H9 (cell line): Measurements from ENCODE around the gene EFCAB11. TPM values are rescaled to one million over a fixed set of nuclear protein-coding genes. Genes with fewer than 3 reads are reported as not detected.

Experiments used
- DNase-seq: peaks from one replicate; pipeline ENCODE4 v3.0.0-alpha.2; 2017
- H2AFZ ChIP-seq: one replicate; pipeline ENCODE4 v1.6.1; 2013; ENCODE audit warnings: mild to moderate bottlenecking, low read length, control low read depth, moderate library complexity
- H2AK5ac ChIP-seq: 2 replicates; pipeline ENCODE4 v1.6.1; 2013; ENCODE audit warnings: low read length, control low read depth, mixed read lengths; ENCODE audit not compliant: insufficient read length
- H2BK120ac ChIP-seq: one replicate; pipeline ENCODE4 v1.6.1; 2013; ENCODE audit warnings: low read depth, mild to moderate bottlenecking, low read length, control low read depth, inconsistent platforms; ENCODE audit not compliant: poor library complexity, severe bottlenecking
- H2BK12ac ChIP-seq: 2 replicates; pipeline ENCODE4 v1.6.1; 2013; ENCODE audit warnings: low read length, control low read depth, mixed read lengths, low read depth; ENCODE audit not compliant: insufficient read length
- H2BK15ac ChIP-seq: 2 replicates; pipeline ENCODE4 v1.6.1; 2013; ENCODE audit warnings: low read depth, low read length, control low read depth
- H2BK20ac ChIP-seq: one replicate; pipeline ENCODE4 v1.6.1; 2013; ENCODE audit warnings: low read depth, mild to moderate bottlenecking, low read length, control low read depth, inconsistent platforms; ENCODE audit not compliant: poor library complexity, severe bottlenecking
- H2BK5ac ChIP-seq: 2 replicates; pipeline ENCODE4 v1.6.1; 2013; ENCODE audit warnings: low read length, control low read depth, mixed read lengths; ENCODE audit not compliant: insufficient read length
- H3K14ac ChIP-seq: 2 replicates; pipeline ENCODE4 v1.6.1; 2013; ENCODE audit warnings: low read length, control low read depth; ENCODE audit not compliant: insufficient read depth
- H3K18ac ChIP-seq: 2 replicates; pipeline ENCODE4 v1.6.1; 2013; ENCODE audit warnings: low read depth, mild to moderate bottlenecking, mixed read lengths, low read length, control low read depth; ENCODE audit not compliant: insufficient read length
- H3K23ac ChIP-seq: 2 replicates; pipeline ENCODE4 v1.6.1; 2013; ENCODE audit warnings: low read length, control low read depth, mixed read lengths, low read depth; ENCODE audit not compliant: insufficient read length
- H3K23me2 ChIP-seq: 2 replicates; pipeline ENCODE4 v1.6.1; 2013; ENCODE audit warnings: low read depth, mild to moderate bottlenecking, mixed read lengths, low read length, control low read depth; ENCODE audit not compliant: insufficient read length, poor library complexity, severe bottlenecking
- H3K27ac ChIP-seq: 2 replicates; pipeline ENCODE4 v1.5.1; 2013; ENCODE audit warnings: low read length, control low read depth, mixed read lengths, low read depth; ENCODE audit not compliant: insufficient read length
- H3K27me3 ChIP-seq: 2 replicates; pipeline ENCODE4 v1.6.1; 2013; ENCODE audit warnings: low read length, control low read depth, inconsistent platforms; ENCODE audit not compliant: insufficient read depth
- H3K4ac ChIP-seq: 2 replicates; pipeline ENCODE4 v1.6.1; 2013; ENCODE audit warnings: low read depth, mild to moderate bottlenecking, control low read depth, inconsistent platforms, low read length, moderate library complexity
- H3K4me1 ChIP-seq: 2 replicates; pipeline ENCODE4 v1.6.1; 2013; ENCODE audit warnings: low read length, control low read depth, inconsistent platforms; ENCODE audit not compliant: insufficient read depth
- H3K4me2 ChIP-seq: 2 replicates; pipeline ENCODE4 v1.6.1; 2013; ENCODE audit warnings: low read length, control low read depth, mixed read lengths; ENCODE audit not compliant: insufficient read length, insufficient read depth
- H3K56ac ChIP-seq: 2 replicates; pipeline ENCODE4 v1.6.1; 2013; ENCODE audit warnings: low read depth, mild to moderate bottlenecking, mixed read lengths, low read length, control low read depth; ENCODE audit not compliant: insufficient read length
- H3K79me1 ChIP-seq: 2 replicates; pipeline ENCODE4 v1.6.1; 2013; ENCODE audit warnings: low read depth, mild to moderate bottlenecking, moderate library complexity, low read length, control low read depth, inconsistent platforms; ENCODE audit not compliant: insufficient read depth, poor library complexity, severe bottlenecking
- H3K79me2 ChIP-seq: 2 replicates; pipeline ENCODE4 v1.6.1; 2013; ENCODE audit warnings: low read length, control low read depth, inconsistent platforms; ENCODE audit not compliant: insufficient read depth
- H3K9ac ChIP-seq: 2 replicates; pipeline ENCODE4 v1.6.1; 2013; ENCODE audit warnings: low read length, control low read depth, mixed read lengths; ENCODE audit not compliant: insufficient read length; ENCODE audit errors: extremely low read depth
- H3K9me3 ChIP-seq: one replicate; pipeline ENCODE4 v1.6.1; 2013; ENCODE audit warnings: low read depth, low read length, inconsistent platforms; ENCODE audit not compliant: control insufficient read depth
- H3T11ph ChIP-seq: one replicate; pipeline ENCODE4 v1.6.1; 2013; ENCODE audit warnings: mild to moderate bottlenecking, low read length, control low read depth, inconsistent platforms
- H4K20me1 ChIP-seq: one replicate; pipeline ENCODE4 v1.6.1; 2013; ENCODE audit not compliant: control insufficient read depth, insufficient read length, insufficient read depth
- H4K5ac ChIP-seq: 2 replicates; pipeline ENCODE4 v1.6.1; 2013; ENCODE audit warnings: low read depth, mild to moderate bottlenecking, mixed read lengths, low read length, control low read depth; ENCODE audit not compliant: insufficient read length
- H4K8ac ChIP-seq: replicated peaks from 2 replicates; pipeline ENCODE4 v1.6.1; 2013; ENCODE audit warnings: low read length, control low read depth, mixed read lengths, low read depth; ENCODE audit not compliant: insufficient read length
- H4K91ac ChIP-seq: 2 replicates; pipeline ENCODE4 v1.6.1; 2013; ENCODE audit warnings: low read depth, mild to moderate bottlenecking, moderate library complexity, mixed read lengths, low read length, control low read depth; ENCODE audit not compliant: insufficient read length
- H3K27ac Mint-ChIP-seq, 3 experiments: 2 replicates in 2 of 3; 3 replicates in 1 of 3; pipeline ENCODE4 v1.8.0; 2020 to 2021; ENCODE audit warnings: mixed read lengths in 3 of 3, mild to moderate bottlenecking in 1 of 3, moderate library complexity in 1 of 3
- H3K27me3 Mint-ChIP-seq: 2 replicates; pipeline ENCODE4 v1.8.0; 2021; ENCODE audit warnings: low read depth, mild to moderate bottlenecking, moderate library complexity, mixed read lengths
- H3K36me3 Mint-ChIP-seq, 3 experiments: 2 replicates in 2 of 3; 3 replicates in 1 of 3; pipeline ENCODE4 v1.8.0; 2020 to 2021; ENCODE audit warnings: low read depth in 3 of 3, mixed read lengths in 3 of 3; ENCODE audit not compliant: insufficient read depth in 1 of 3
- H3K4me1 Mint-ChIP-seq, 2 experiments: 2 replicates each; pipeline ENCODE4 v1.8.0; 2020; ENCODE audit warnings: mixed read lengths in 2 of 2
- H3K4me3 Mint-ChIP-seq, 2 experiments: 2 replicates in 1 of 2; 3 replicates in 1 of 2; pipeline ENCODE4 v1.8.0; 2020 to 2021; ENCODE audit warnings: mild to moderate bottlenecking in 2 of 2, mixed read lengths in 2 of 2, moderate library complexity in 1 of 2
- H3K9me3 Mint-ChIP-seq, 2 experiments: 2 replicates in 1 of 2; 3 replicates in 1 of 2; pipeline ENCODE4 v1.8.0; 2020; ENCODE audit warnings: mild to moderate bottlenecking in 2 of 2, mixed read lengths in 2 of 2, moderate library complexity in 1 of 2
- CTCF ChIP-seq: fragments of 200-600 bp; sonication (generic); conservative IDR thresholded peaks from 3 replicates; pipeline ENCODE4 v1.8.0; 2021; ENCODE audit warnings: antibody characterized with exemption, mild to moderate bottlenecking
- WGBS: extraction: QIAGEN DNeasy Blood & Tissue Kit; methylation state at CpG from one replicate; pipeline ENCODE4 v1.1.7; 2013; ENCODE audit warnings: missing lambda C conversion rate, low lambda C conversion rate, mixed read lengths; ENCODE audit not compliant: insufficient read length; ENCODE audit errors: extremely low coverage; 5-methylcytosine and 5-hydroxymethylcytosine counted together
- total RNA-seq: library from RNA; stranded (reverse); gene quantifications from 2 replicates; pipeline ENCODE4 v1.2.1, GENCODE V29; 2021

The EFCAB11 gene
- total RNA-seq, 1 experiment from 2014 or later, result 17.4 TPM

DNA sequence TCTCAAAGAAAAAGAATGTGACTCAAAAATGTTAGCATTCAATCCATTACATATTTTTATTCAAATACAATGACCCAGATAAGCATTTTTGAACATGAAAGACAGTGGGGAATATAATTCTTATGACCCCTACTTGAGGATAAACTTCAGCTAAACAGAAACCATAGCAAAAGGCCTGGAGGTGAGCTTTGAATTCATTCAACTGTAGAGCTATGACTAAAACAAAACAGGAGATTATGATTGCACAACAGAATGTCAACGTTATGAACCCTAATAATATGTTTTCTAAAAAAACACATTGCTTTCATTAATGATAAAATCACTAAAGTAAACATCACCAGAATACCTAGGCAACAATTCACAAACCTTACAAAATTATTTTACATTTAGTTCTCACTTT is 27.8 kb downstream of the EFCAB11 start:
- Mint-ChIP-seq H3K36me3 (peaks cover 0 to 3% (median 1%) of the 10 kb centered on the region in 3 experiments; a peak in 2 of 7 replicates), H3K27ac (no peak overlapping the region), H3K9me3 (no peaks in the 10 kb centered on the region), H3K4me3 (no peak overlapping the region), H3K27me3 (no peaks in the 10 kb centered on the region), H3K4me1 (peaks cover 6 to 7% of the 10 kb centered on the region in 2 experiments)
- H2BK12ac ChIP-seq, result no peak overlapping the region
- DNase-seq, result no peak
- H3K27me3 ChIP-seq, result no peaks in the 10 kb centered on the region
- no peak overlapping the region for H4K8ac ChIP-seq
- H3K14ac ChIP-seq, result no peak overlapping the region
- no peak overlapping the region for H3K9ac ChIP-seq
- no peak overlapping the region for H2BK5ac ChIP-seq
- H4K91ac ChIP-seq, result no peak overlapping the region
- H3K27ac ChIP-seq, result no peak overlapping the region
- H4K20me1 ChIP-seq, result no peaks in the 10 kb centered on the region
- H2BK15ac ChIP-seq, result no peak overlapping the region
- no peak overlapping the region for H3T11ph ChIP-seq
- no peaks in the 10 kb centered on the region for H3K9me3 ChIP-seq
- no peaks in the 10 kb centered on the region for H3K4me1 ChIP-seq
- no peak overlapping the region for H2AFZ ChIP-seq
- H3K4me2 ChIP-seq, result no peak overlapping the region
- WGBS, result no CpG with 5 or more reads among the region's 1 CpG
- H4K5ac ChIP-seq, result no peak overlapping the region
- no peaks in the 10 kb centered on the region for H3K23me2 ChIP-seq
- TF ChIP-seq CTCF, result no peak
- H3K79me2 ChIP-seq, result no peaks in the 10 kb centered on the region
- no peak overlapping the region for H2AK5ac ChIP-seq
- no peak overlapping the region for H3K23ac ChIP-seq
- H3K79me1 ChIP-seq, result no peaks in the 10 kb centered on the region
- H2BK20ac ChIP-seq, result no peak overlapping the region
- H3K18ac ChIP-seq, result no peak overlapping the region
- no peak overlapping the region for H3K56ac ChIP-seq
- no peak overlapping the region for H2BK120ac ChIP-seq
- H3K4ac ChIP-seq, result no peak overlapping the region
